Psoas muscle (tissue), 8 donors: Measurements from ENCODE around the gene TRAPPC4. TPM values are rescaled to one million over a fixed set of nuclear protein-coding genes. Genes with fewer than 3 reads are reported as not detected.
"Not testable (repeated sequence)": the region's sequence is repeated elsewhere in the genome, so short reads cannot be mapped to it uniquely, and the experiment has no call there.

ENCODE experiments used
- ATAC-seq, 4 donors: fragments of 200-7000 bp; cut with Tn5 transposase; one replicate each; pipeline ENCODE4 v1.9.1; 2020; ENCODE audit warnings: moderate library complexity in 3 of 4, mild to moderate bottlenecking in 2 of 4
- DNase-seq, 2 donors: peaks; one replicate each; pipeline ENCODE4 v3.0.0-alpha.2; 2020
- H3K27ac ChIP-seq: fragments of 200-600 bp; one replicate; pipeline ENCODE4 v1.8.0; 2022
- H3K27me3 ChIP-seq, 3 donors: fragments of 200-600 bp in 1 of 3; one replicate each; pipeline versions ENCODE4 v1.6.1 to v1.8.0; 2013 to 2022; ENCODE audit warnings: low read length in 2 of 3, mild to moderate bottlenecking in 2 of 3, moderate library complexity in 1 of 3; ENCODE audit not compliant: insufficient read depth in 3 of 3
- H3K36me3 ChIP-seq, 2 donors: fragments of 200-600 bp in 1 of 2; one replicate each; pipeline versions ENCODE4 v1.6.1 to v1.8.0; 2013 to 2022; ENCODE audit warnings: low read depth in 1 of 2, mild to moderate bottlenecking in 1 of 2, moderate library complexity in 1 of 2; ENCODE audit not compliant: insufficient read depth in 1 of 2
- H3K4me1 ChIP-seq: fragments of 200-600 bp; one replicate; pipeline ENCODE4 v1.8.0; 2022
- H3K4me3 ChIP-seq: fragments of 200-600 bp; one replicate; pipeline ENCODE4 v1.8.0; 2022; ENCODE audit warnings: mild to moderate bottlenecking
- H3K9me3 ChIP-seq: fragments of 200-600 bp; one replicate; pipeline ENCODE4 v1.8.0; 2022
- CTCF ChIP-seq: fragments of 200-600 bp; IDR thresholded peaks from one replicate; pipeline ENCODE4 v1.8.0; 2022; ENCODE audit warnings: antibody characterized with exemption
- WGBS, 3 donors: extraction: QIAGEN DNeasy Blood & Tissue Kit; methylation state at CpG; one replicate each; pipeline versions ENCODE4 v1.1.6 to v1.1.7; 2013; 5-methylcytosine and 5-hydroxymethylcytosine counted together
- intact Hi-C, 2 donors: fragments of 100-400 bp; cut with DNase I; formaldehyde crosslinking; loops; one replicate each; pipeline versions ENCODE4 v1.11.0 to v1.14.2; 2022
- long read RNA-seq, 2 donors: library from polyadenylated mRNA; unstranded; transcript quantifications; one replicate each; pipeline ENCODE4 v2.0.0, GENCODE V29; 2021
- polyA plus RNA-seq, 3 donors: library from polyadenylated mRNA; stranded (reverse); fragments of 200-250 nt; gene quantifications; one replicate each; pipeline ENCODE4 v1.2.3, GENCODE V29; 2013
- total RNA-seq, 4 donors: library from RNA; stranded (reverse); fragmentation: NEBNext Ultra II Directional in 2 of 4; extraction: Animal tissue kit (Norgen Biotek cat#: 25700) in 2 of 4; gene quantifications; one replicate each; pipeline versions ENCODE4 v1.2.1 to v1.2.4, GENCODE V29; 2021 to 2023
- donor health status: healthy with polysubstance abuse.
- donor health status: DM: no; HTN: no; CAD: no; lungs with moderate emphysema.
- donor health status: Bipolar disorder and iron deficiency.
- donor health status: healthy.
- donor health status: DM: yes; HTN: yes; CAD: no.
- donor health status: DM: no; HTN: no; CAD: no.
- donor health status: DM: no; HTN: no; CAD: no.
- donor health status: DM: yes; HTN: yes; CAD: no.

The TRAPPC4 gene
- total RNA-seq (10 to 100 TPM; 46.1 to 61.5 (median 56.8) TPM), polyA plus RNA-seq (10 to 100 TPM; 39.0 to 99.5 (median 52.8) TPM)
- long read RNA-seq, donor 1, transcript TRAPPC4-214 (5 exons, 1,759 nt): major isoform, 19 of 19 reads
- long read RNA-seq, donor 1, partial matches to known transcripts: 0 of 19 reads
- long read RNA-seq, donor 1, other reads (novel, unspliced or antisense): 0 of 19 reads
- long read RNA-seq, donor 2, transcript TRAPPC4-214 (5 exons, 1,759 nt): major isoform, 31 of 32 reads
- long read RNA-seq, donor 2, partial matches to known transcripts: 0 of 32 reads
- long read RNA-seq, donor 2, other reads (novel, unspliced or antisense): 0 of 32 reads

GRCh38 chr11:119018074-119018938 lies at the start of gene TRAPPC4, which contains the start of gene RPS25:
Gene TRAPPC4, plus strand, starts transcription at chr11:119018766. Its CDS starts 30 bp downstream, at chr11:119018796.
Gene RPS25, minus strand, starts transcription at chr11:119018343. Its CDS starts 59 bp downstream, at chr11:119018284.
- H3K36me3 ChIP-seq: peaks cover 5 to 70% of the 10 kb centered on the region in 2 donors

GRCh38 chr11:118969508-118969907 lies 49.1 kb upstream of the TRAPPC4 start:
- intact Hi-C loops, H3K4me3 ChIP-seq, DNase-seq, H3K36me3 ChIP-seq, H3K9me3 ChIP-seq, H3K27ac ChIP-seq, H3K4me1 ChIP-seq, ATAC-seq: not testable (repeated sequence)
- H3K27me3 ChIP-seq: peaks cover 0 to 14% (median 6%) of the 10 kb centered on the region in 3 donors
- WGBS, 3 donors: 88 to 97% (median 90%) methylated on average over 2 of the region's 2 CpGs

More at GRCh38 chr11:119018074-119018938, at the start of gene TRAPPC4, which contains the start of gene RPS25:
- Histone ChIP-seq H3K4me1 (peaks cover 48% of the 10 kb centered on the region), H3K27ac (peak within 1 kb of the TSS; percentile 94), H3K4me3 (peak within 1 kb of the TSS; percentile 88), H3K27me3 (no peaks in the 10 kb centered on the region), H3K9me3 (no peaks in the 10 kb centered on the region)
- intact Hi-C loops: loop anchor here in 1 of 2 donors (5.0 to 10.0 kb wide), 2 partner anchors 91 to 114 kb away; partner anchors contain the start of gene BCL9L
- no peak for TF ChIP-seq CTCF
- DNase-seq (peak; percentile 96 to 97), ATAC-seq (peak; percentile 93 to 95 (median 94))
- 0% methylated on average over 58 to 63 of the region's 63 CpGs for WGBS, 3 donors

GRCh38 chr11:118971646-118972045 lies 46.9 kb upstream of the TRAPPC4 start, which contains the start of gene FOXR1:
Gene FOXR1, plus strand, starts transcription at chr11:118971761. Its CDS starts 171 bp downstream, at chr11:118971932.
- WGBS, 3 donors: 33 to 40% (median 38%) methylated on average over 16 to 33 of the region's 33 CpGs

GRCh38 chr11:118973985-118974384 lies 44.6 kb upstream of the TRAPPC4 start:
- no peak for ATAC-seq
- intact Hi-C loops: loop anchor here in 1 of 2 donors (5.0 kb wide), 1 partner anchor 37 kb away; no protein-coding TSS in a partner anchor

More at GRCh38 chr11:118971646-118972045, 46.9 kb upstream of the TRAPPC4 start, which contains the start of gene FOXR1:
- no peaks in the 10 kb centered on the region for H3K36me3 ChIP-seq
- intact Hi-C loops: loop anchor here in 1 of 2 donors (5.0 kb wide), 1 partner anchor 34 kb away; no protein-coding TSS in a partner anchor
- no peak within 1 kb of the TSS for H3K27ac ChIP-seq
- H3K4me1 ChIP-seq: no peaks in the 10 kb centered on the region
- DNase-seq (no peak), ATAC-seq (no peak)
- H3K27me3 ChIP-seq: peaks cover 0 to 14% (median 6%) of the 10 kb centered on the region in 3 donors
- no peak within 1 kb of the TSS for H3K4me3 ChIP-seq
- H3K9me3 ChIP-seq: no peaks in the 10 kb centered on the region
- TF ChIP-seq CTCF: no peak

More at GRCh38 chr11:118973985-118974384, 44.6 kb upstream of the TRAPPC4 start:
- Histone ChIP-seq H3K4me3 (no peak overlapping the region), H3K27me3 (peaks cover 0 to 14% (median 6%) of the 10 kb centered on the region in 3 donors), H3K36me3 (no peaks in the 10 kb centered on the region), H3K4me1 (no peaks in the 10 kb centered on the region), H3K27ac (no peak overlapping the region), H3K9me3 (no peaks in the 10 kb centered on the region)
- WGBS, 3 donors: 85 to 96% (median 93%) methylated on average over 2 of the region's 2 CpGs
- no peak for TF ChIP-seq CTCF
- DNase-seq: no peak
